WTC11 (cell line): Measurements from ENCODE around the gene CUL2. TPM values are rescaled to one million over a fixed set of nuclear protein-coding genes. Genes with fewer than 3 reads are reported as not detected.

Experiments used
- ATAC-seq: fragments of 200-7000 bp; cut with Tn5 transposase; 2 replicates; pipeline ENCODE4 v1.10.0; 2021; ENCODE audit warnings: mild to moderate bottlenecking, moderate library complexity
- CTCF ChIA-PET: fragments of 300-600 bp; sonication (Branson Sonifier 250); formaldehyde crosslinking; loops from one replicate; lab custom pipeline; 2021; ENCODE audit warnings: antibody characterized with exemption; lab: Charles Lee
- POLR2A ChIA-PET: fragments of 350-600 bp; sonication (Branson Sonifier 250); formaldehyde crosslinking; loops from one replicate; lab custom pipeline; 2021; ENCODE audit warnings: antibody characterized with exemption; lab: Charles Lee
- DNase-seq: peaks from one replicate; pipeline ENCODE4 v3.0.0; 2021; ENCODE audit warnings: low spot score
- H3K27ac Mint-ChIP-seq: 2 replicates; pipeline ENCODE4 v1.8.0; 2021; ENCODE audit warnings: mixed read lengths
- H3K27me3 Mint-ChIP-seq: 2 replicates; pipeline ENCODE4 v1.8.0; 2021; ENCODE audit warnings: low read depth, mild to moderate bottlenecking, moderate library complexity, mixed read lengths
- H3K36me3 Mint-ChIP-seq: 2 replicates; pipeline ENCODE4 v1.8.0; 2021; ENCODE audit warnings: mixed read lengths
- H3K4me1 Mint-ChIP-seq: 2 replicates; pipeline ENCODE4 v1.8.0; 2022; ENCODE audit warnings: mixed read lengths
- H3K4me3 Mint-ChIP-seq: 2 replicates; pipeline ENCODE4 v1.8.0; 2021; ENCODE audit warnings: mild to moderate bottlenecking, moderate library complexity, mixed read lengths
- H3K9me3 Mint-ChIP-seq: 2 replicates; pipeline ENCODE4 v1.8.0; 2021; ENCODE audit warnings: mixed read lengths
- ATF3 ChIP-seq: sonication (generic); formaldehyde crosslinking; conservative IDR thresholded peaks from 2 replicates; pipeline ENCODE4 v1.8.1; 2022; ENCODE audit warnings: mild to moderate bottlenecking, missing genetic modification reagents
- E2F5 ChIP-seq: sonication (generic); formaldehyde crosslinking; IDR thresholded peaks from 2 replicates; pipeline ENCODE4 v1.8.1; 2022; ENCODE audit warnings: mild to moderate bottlenecking, moderate library complexity, missing genetic modification reagents
- ETV6 ChIP-seq: sonication (generic); formaldehyde crosslinking; IDR thresholded peaks from 2 replicates; pipeline ENCODE4 v1.8.1; 2022; ENCODE audit warnings: mild to moderate bottlenecking, missing genetic modification reagents
- FOXJ3 ChIP-seq: sonication (generic); formaldehyde crosslinking; IDR thresholded peaks from 2 replicates; pipeline ENCODE4 v1.9.0; 2021; ENCODE audit warnings: missing genetic modification reagents, mild to moderate bottlenecking, borderline replicate concordance
- GRHL2 ChIP-seq: fragments of 250-450 bp; sonication (Bioruptor Pico); IDR thresholded peaks from 2 replicates; pipeline ENCODE4 v1.8.0; 2022; ENCODE audit warnings: mild to moderate bottlenecking, moderate library complexity; ENCODE audit not compliant: insufficient replicate concordance, severe bottlenecking
- HMGA2 ChIP-seq: fragments of 250-450 bp; sonication (Bioruptor Pico); IDR thresholded peaks from 2 replicates; pipeline ENCODE4 v1.4.0; 2021; ENCODE audit warnings: mild to moderate bottlenecking, moderate library complexity
- JAZF1 ChIP-seq: fragments of 250-450 bp; sonication (Bioruptor Pico); IDR thresholded peaks from 2 replicates; pipeline ENCODE4 v1.9.0; 2021; ENCODE audit warnings: moderate library complexity, mild to moderate bottlenecking, inconsistent platforms
- JUN ChIP-seq: sonication (generic); formaldehyde crosslinking; IDR thresholded peaks from 2 replicates; pipeline ENCODE4 v1.8.0; 2023; ENCODE audit warnings: mild to moderate bottlenecking, missing genetic modification reagents
- NFE2L1 ChIP-seq: sonication (generic); formaldehyde crosslinking; IDR thresholded peaks from 2 replicates; pipeline ENCODE4 v1.8.1; 2023; ENCODE audit warnings: missing genetic modification reagents
- NR2C2 ChIP-seq: sonication (generic); formaldehyde crosslinking; IDR thresholded peaks from 2 replicates; pipeline ENCODE4 v1.8.0; 2022; ENCODE audit warnings: mild to moderate bottlenecking, missing genetic modification reagents
- NR3C1 ChIP-seq: sonication (generic); formaldehyde crosslinking; conservative IDR thresholded peaks from 2 replicates; pipeline ENCODE4 v1.8.1; 2023; ENCODE audit warnings: low read depth, mild to moderate bottlenecking, missing genetic modification reagents
- OVOL2 ChIP-seq: fragments of 250-450 bp; sonication (Bioruptor Pico); IDR thresholded peaks from 2 replicates; pipeline ENCODE4 v1.9.0; 2021; ENCODE audit warnings: mild to moderate bottlenecking, borderline replicate concordance
- PRDM15 ChIP-seq: sonication (generic); formaldehyde crosslinking; IDR thresholded peaks from 2 replicates; pipeline ENCODE4 v1.8.0; 2022; ENCODE audit warnings: missing genetic modification reagents
- PREB ChIP-seq: sonication (generic); formaldehyde crosslinking; IDR thresholded peaks from 2 replicates; pipeline ENCODE4 v1.8.1; 2022; ENCODE audit warnings: mild to moderate bottlenecking, missing genetic modification reagents, moderate library complexity, borderline replicate concordance
- SMAD4 ChIP-seq: sonication (generic); formaldehyde crosslinking; IDR thresholded peaks from 2 replicates; pipeline ENCODE4 v1.8.0; 2022; ENCODE audit warnings: mild to moderate bottlenecking, missing genetic modification reagents
- TEAD1 ChIP-seq: sonication (generic); formaldehyde crosslinking; IDR thresholded peaks from 2 replicates; pipeline ENCODE4 v1.8.0; 2022; ENCODE audit warnings: mild to moderate bottlenecking, missing genetic modification reagents
- USF1 ChIP-seq: sonication (generic); formaldehyde crosslinking; IDR thresholded peaks from 2 replicates; pipeline ENCODE4 v1.8.0; 2022; ENCODE audit warnings: mild to moderate bottlenecking, missing genetic modification reagents
- USF2 ChIP-seq: sonication (generic); formaldehyde crosslinking; IDR thresholded peaks from 2 replicates; pipeline ENCODE4 v1.8.1; 2023; ENCODE audit warnings: mild to moderate bottlenecking, missing genetic modification reagents, moderate library complexity
- ZBTB43 ChIP-seq: sonication (generic); formaldehyde crosslinking; IDR thresholded peaks from 2 replicates; pipeline ENCODE4 v1.8.1; 2023; ENCODE audit warnings: mild to moderate bottlenecking, missing genetic modification reagents
- ZNF232 ChIP-seq: sonication (generic); formaldehyde crosslinking; IDR thresholded peaks from 2 replicates; pipeline ENCODE4 v1.8.0; 2022; ENCODE audit warnings: mild to moderate bottlenecking, missing genetic modification reagents
- ZNF263 ChIP-seq: sonication (generic); formaldehyde crosslinking; IDR thresholded peaks from 2 replicates; pipeline ENCODE4 v1.8.1; 2022; ENCODE audit warnings: low read depth, mild to moderate bottlenecking, moderate library complexity, missing genetic modification reagents
- ZNF281 ChIP-seq: sonication (generic); formaldehyde crosslinking; IDR thresholded peaks from 2 replicates; pipeline ENCODE4 v1.8.0; 2023; ENCODE audit warnings: mild to moderate bottlenecking, missing genetic modification reagents
- total RNA-seq: library from RNA; stranded (reverse); gene quantifications from 3 replicates; pipeline ENCODE4 v1.2.3, GENCODE V29; 2021

The CUL2 gene
- total RNA-seq, 1 experiment from 2014 or later = 38.3 TPM

GRCh38 chr10:35000936-35001335 is 89.2 kb downstream of the CUL2 start (continued):
- TF ChIP-seq E2F5 (CRISPR knock-in tag) (no peak), ZNF281 (CRISPR knock-in tag) (no peak), FOXJ3 (CRISPR knock-in tag) (no peak), SMAD4 (CRISPR knock-in tag) (no peak), ZBTB43 (CRISPR knock-in tag) (no peak), NFE2L1 (CRISPR knock-in tag) (no peak), NR2C2 (no peak), USF1 (CRISPR knock-in tag) (no peak), GRHL2 (no peak)

GRCh38 chr10:34999532-34999931 is 90.6 kb downstream of the CUL2 start:
- ChIA-PET POLR2A (interaction anchor here (0.6 kb wide), 1 partner anchor 15 kb away, joined by 6 read pairs; no protein-coding TSS in a partner anchor), CTCF (no interaction called here)
- Mint-ChIP-seq H3K4me3 (no peak overlapping the region), H3K27ac (no peak overlapping the region), H3K27me3 (peaks cover 2% of the 10 kb centered on the region), H3K4me1 (peaks cover 33% of the 10 kb centered on the region), H3K36me3 (no peaks in the 10 kb centered on the region), H3K9me3 (no peaks in the 10 kb centered on the region)
- ATAC-seq (no peak), DNase-seq (no peak)
- TF ChIP-seq ZNF263 (CRISPR knock-in tag) (no peak), ZBTB43 (CRISPR knock-in tag) (no peak), JAZF1 (CRISPR knock-in tag) (no peak), USF2 (CRISPR knock-in tag) (no peak), TEAD1 (CRISPR knock-in tag) (no peak), PREB (CRISPR knock-in tag) (no peak), ZNF232 (CRISPR knock-in tag) (no peak), ETV6 (CRISPR knock-in tag) (no peak), ATF3 (CRISPR knock-in tag) (no peak), NR2C2 (no peak), OVOL2 (CRISPR knock-in tag) (no peak), NR3C1 (CRISPR knock-in tag) (no peak), JUN (no peak), NFE2L1 (CRISPR knock-in tag) (no peak), PRDM15 (CRISPR knock-in tag) (no peak), HMGA2 (CRISPR knock-in tag) (no peak)
